Measurements from ENCODE around the gene IQSEC3. TPM values are rescaled to one million over a fixed set of nuclear protein-coding genes. Genes with fewer than 3 reads are reported as not detected.
"Not testable (repeated sequence)": the region's sequence is repeated elsewhere in the genome, so short reads cannot be mapped to it uniquely, and the experiment has no call there.

IQSEC3 gene
- total RNA-seq, 1 donor from 2014 or later = 4.6 TPM

GRCh38 chr12:212415-212714 is 145.8 kb downstream of the IQSEC3 start:
- Histone ChIP-seq H3K9me3 (no peaks in the 10 kb centered on the region), H3K27me3 (peaks cover 4% of the 10 kb centered on the region), H3K36me3 (no peaks in the 10 kb centered on the region), H3K4me3 (peak overlapping the region; percentile 30), H3K4me1 (peaks cover 10% of the 10 kb centered on the region), H3K27ac (peak overlapping the region; percentile 58)
- intact Hi-C loops (cut with DNase I) = no loop called here
- peak; percentile 3 for ATAC-seq
- TF ChIP-seq CTCF (IDR thresholded peaks at IDR 0.05) = no peak
- DNase-seq = no peak

DNA sequence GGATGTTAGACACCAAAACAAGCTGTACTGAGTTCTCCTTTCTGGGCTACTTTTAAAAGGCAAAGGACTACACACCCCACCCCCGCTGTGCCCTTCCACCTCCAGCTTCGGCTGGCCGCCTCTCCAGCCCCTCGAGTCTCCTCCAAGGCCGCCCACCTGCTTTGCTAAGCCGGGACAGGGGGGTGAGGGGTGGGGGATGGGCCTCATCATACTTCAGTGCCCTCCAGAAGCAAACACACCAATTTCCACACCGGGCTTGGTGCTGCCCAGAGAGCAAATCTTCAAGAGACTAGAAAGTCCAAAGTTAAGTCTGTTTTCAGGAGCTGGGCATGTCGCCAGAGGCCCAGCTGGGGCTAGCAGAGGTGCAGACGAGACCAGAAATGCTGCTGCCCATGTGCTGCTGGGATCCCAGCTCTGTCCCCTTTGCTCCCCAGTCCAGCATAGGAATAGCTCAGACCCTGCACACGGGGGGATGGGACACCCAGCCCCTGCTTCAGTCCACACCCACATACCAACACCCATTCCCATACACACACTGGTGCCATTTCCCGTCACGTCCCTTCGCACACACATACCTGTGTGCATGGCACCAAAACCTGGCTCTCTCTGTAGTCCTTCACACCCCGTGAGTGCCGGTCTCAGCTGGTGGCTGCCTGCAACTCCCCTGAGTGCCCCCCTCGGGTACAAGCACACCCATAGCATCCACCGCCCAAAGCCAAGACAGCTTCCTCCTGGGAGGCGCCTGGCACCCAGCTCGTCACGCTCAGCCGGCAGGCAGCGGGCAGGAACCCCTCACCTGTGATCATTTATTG is 146.4 kb downstream of the IQSEC3 start:
- ATAC-seq = peak; percentile 60
- peaks cover 10% of the 10 kb centered on the region for H3K4me1 ChIP-seq
- H3K4me3 ChIP-seq = peak overlapping the region; percentile 30

DNA sequence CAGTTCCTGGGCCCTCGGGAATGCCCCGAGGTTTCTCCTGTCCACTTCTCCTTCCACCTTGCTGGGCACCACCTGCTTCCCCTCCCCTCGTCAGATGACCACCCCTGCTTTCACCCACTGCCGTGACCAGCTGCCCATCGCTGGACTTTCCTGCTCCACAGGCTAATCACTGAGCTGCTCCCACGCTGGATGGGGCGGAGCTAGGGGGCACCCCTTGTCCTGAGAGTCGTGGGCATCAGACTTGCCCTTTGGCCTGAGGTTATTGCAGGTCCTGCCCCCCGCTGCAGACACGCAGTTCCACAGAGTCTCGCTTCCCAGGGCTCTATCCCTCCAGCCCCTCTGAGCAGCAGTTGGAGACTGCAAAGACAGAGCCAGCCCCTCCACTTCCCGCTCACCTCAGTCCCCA is 147.0 kb downstream of the IQSEC3 start:
- DNase-seq = no peak
- peaks cover 10% of the 10 kb centered on the region for H3K4me1 ChIP-seq

More for the DNA sequence above, 146.4 kb downstream of the IQSEC3 start:
- no peaks in the 10 kb centered on the region for H3K36me3 ChIP-seq
- intact Hi-C loops (cut with DNase I) = no loop called here
- no peaks in the 10 kb centered on the region for H3K9me3 ChIP-seq
- no peak for TF ChIP-seq CTCF (IDR thresholded peaks at IDR 0.05)
- no peak for DNase-seq
- H3K27ac ChIP-seq = peak overlapping the region; percentile 58
- H3K27me3 ChIP-seq = peaks cover 4% of the 10 kb centered on the region

GRCh38 chr12:214003-214741 is 147.6 kb downstream of the IQSEC3 start, which contains the start of gene SLC6A12:
Gene SLC6A12, minus strand, starts transcription at chr12:214157. Its CDS starts 4,171 bp downstream, at chr12:209986.
- peak within 1 kb of the TSS; percentile 58 for H3K27ac ChIP-seq
- no peak for TF ChIP-seq CTCF (IDR thresholded peaks at IDR 0.05)
- peak; percentile 53 for ATAC-seq
- H3K27me3 ChIP-seq = peaks cover 4% of the 10 kb centered on the region
- peak within 1 kb of the TSS; percentile 30 for H3K4me3 ChIP-seq
- no peak for DNase-seq
- H3K4me1 ChIP-seq = peaks cover 10% of the 10 kb centered on the region
- no peaks in the 10 kb centered on the region for H3K9me3 ChIP-seq
- intact Hi-C loops (cut with DNase I) = no loop called here
- no peaks in the 10 kb centered on the region for H3K36me3 ChIP-seq

More for the DNA sequence above, 147.0 kb downstream of the IQSEC3 start:
- ATAC-seq = peak; percentile 46
- intact Hi-C loops (cut with DNase I) = no loop called here
- no peaks in the 10 kb centered on the region for H3K36me3 ChIP-seq
- H3K27ac ChIP-seq = no peak overlapping the region
- peak overlapping the region; percentile 30 for H3K4me3 ChIP-seq
- H3K9me3 ChIP-seq = no peaks in the 10 kb centered on the region
- no peak for TF ChIP-seq CTCF (IDR thresholded peaks at IDR 0.05)
- peaks cover 4% of the 10 kb centered on the region for H3K27me3 ChIP-seq

DNA sequence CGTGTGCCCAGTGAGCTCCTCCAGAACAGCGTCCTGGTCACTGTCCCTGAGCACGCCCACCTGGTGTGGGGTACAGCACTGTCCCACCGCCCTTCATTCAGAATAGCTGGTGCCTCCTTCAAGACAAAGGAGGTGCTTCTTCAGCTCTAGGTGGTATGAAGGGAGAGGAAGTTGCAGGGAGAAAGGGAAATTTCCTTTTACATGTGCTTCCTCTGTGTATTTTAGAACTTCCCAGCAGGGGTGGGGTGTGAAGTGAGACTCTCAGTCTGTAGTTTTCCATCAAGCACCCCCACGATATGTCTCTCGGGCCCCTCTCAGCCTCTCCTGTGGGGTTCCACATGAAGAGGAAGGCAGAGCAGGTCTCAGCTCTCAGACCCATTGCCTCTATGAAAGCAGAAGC is 148.5 kb downstream of the IQSEC3 start:
- no peak for DNase-seq
- Histone ChIP-seq H3K27me3 (peaks cover 2% of the 10 kb centered on the region), H3K27ac (no peak overlapping the region), H3K9me3 (no peaks in the 10 kb centered on the region), H3K4me3 (no peak overlapping the region), H3K36me3 (no peaks in the 10 kb centered on the region), H3K4me1 (peaks cover 10% of the 10 kb centered on the region)
- no peak for ATAC-seq
- TF ChIP-seq CTCF (IDR thresholded peaks at IDR 0.05) = no peak
- intact Hi-C loops (cut with DNase I) = no loop called here

GRCh38 chr12:217029-217428 is 150.5 kb downstream of the IQSEC3 start:
- intact Hi-C loops (cut with DNase I); H3K36me3 ChIP-seq; ATAC-seq; H3K9me3 ChIP-seq; H3K4me1 ChIP-seq; H3K4me3 ChIP-seq; H3K27ac ChIP-seq; H3K27me3 ChIP-seq; DNase-seq: not testable (repeated sequence)

All from upper lobe of right lung (tissue), 1 donor.